CD14-positive monocyte (primary cell): Measurements from ENCODE around the gene INPP5A. TPM values are rescaled to one million over a fixed set of nuclear protein-coding genes. Genes with fewer than 3 reads are reported as not detected.

Source experiments
- DNase-seq, 3 donors: peaks; one replicate each; pipeline ENCODE4 v3.0.0-alpha.2; 2011 to 2022
- H2AFZ ChIP-seq: 2 replicates; pipeline ENCODE4 v1.6.0; 2012; ENCODE audit warnings: mild to moderate bottlenecking, low read depth, low read length, inconsistent platforms; ENCODE audit not compliant: insufficient read depth, poor library complexity, severe bottlenecking
- H3K27ac ChIP-seq, 2 donors: 1 replicate in 1 of 2; 2 replicates in 1 of 2; pipeline ENCODE4 v1.5.1; 2012 to 2013; ENCODE audit warnings: low read length in 2 of 2, control low read depth in 1 of 2, inconsistent platforms in 1 of 2, low read depth in 1 of 2, mild to moderate bottlenecking in 1 of 2
- H3K27me3 ChIP-seq, 2 donors: one replicate each; pipeline versions ENCODE4 v1.6.0 to v1.6.1; 2011 to 2013; ENCODE audit warnings: low read length in 2 of 2; ENCODE audit not compliant: control insufficient read depth in 2 of 2, insufficient read depth in 2 of 2
- H3K36me3 ChIP-seq, 2 donors: replicated peaks in 1 of 2; 1 replicate in 1 of 2; 2 replicates in 1 of 2; pipeline versions ENCODE4 v1.5.1 to v1.6.1; 2012 to 2013; ENCODE audit warnings: low read length in 2 of 2, control low read depth in 1 of 2, inconsistent platforms in 1 of 2, mild to moderate bottlenecking in 1 of 2; ENCODE audit not compliant: insufficient read depth in 2 of 2, control insufficient read depth in 1 of 2
- H3K4me1 ChIP-seq, 2 donors: 1 replicate in 1 of 2; 2 replicates in 1 of 2; pipeline versions ENCODE4 v1.5.1 to v1.6.1; 2012 to 2013; ENCODE audit warnings: low read length in 2 of 2, control low read depth in 1 of 2, inconsistent platforms in 1 of 2, mild to moderate bottlenecking in 1 of 2, moderate library complexity in 1 of 2; ENCODE audit not compliant: insufficient read depth in 2 of 2, control insufficient read depth in 1 of 2
- H3K4me2 ChIP-seq: replicated peaks from 2 replicates; pipeline ENCODE3; 2012; ENCODE audit warnings: low read length, moderate library complexity, mild to moderate bottlenecking; ENCODE audit not compliant: poor library complexity, severe bottlenecking; ENCODE audit errors: extremely low read depth
- H3K4me3 ChIP-seq, 3 experiments: fragments of 200-600 bp in 1 of 3; sonication (generic) in 1 of 3; replicated peaks in 1 of 3; 1 replicate in 2 of 3; 2 replicates in 1 of 3; pipeline ENCODE4 v1.5.1; 2011 to 2013; ENCODE audit warnings: low read length in 3 of 3, mild to moderate bottlenecking in 3 of 3, control low read depth in 2 of 3, low read depth in 2 of 3, inconsistent platforms in 1 of 3, moderate library complexity in 1 of 3
- H3K79me2 ChIP-seq: 2 replicates; pipeline ENCODE4 v1.6.0; 2012; ENCODE audit warnings: mild to moderate bottlenecking, control low read depth, inconsistent platforms, low read length, moderate library complexity; ENCODE audit not compliant: insufficient read depth
- H3K9ac ChIP-seq: 2 replicates; pipeline ENCODE4 v1.6.0; 2017; ENCODE audit warnings: low read length, mild to moderate bottlenecking; ENCODE audit not compliant: insufficient read depth, poor library complexity, severe bottlenecking
- H3K9me3 ChIP-seq, 2 donors: replicated peaks in 1 of 2; 1 replicate in 1 of 2; 2 replicates in 1 of 2; pipeline versions ENCODE4 v1.5.1 to v1.6.1; 2012 to 2013; ENCODE audit warnings: low read length in 2 of 2, control low read depth in 1 of 2; ENCODE audit not compliant: control insufficient read depth in 1 of 2, insufficient read depth in 1 of 2
- H4K20me1 ChIP-seq: 2 replicates; pipeline ENCODE4 v1.6.0; 2012; ENCODE audit warnings: mild to moderate bottlenecking, low read length, control low read depth, moderate library complexity; ENCODE audit not compliant: insufficient read depth
- H3K27ac Mint-ChIP-seq, 7 donors: one replicate each; pipeline ENCODE4 v1.8.0; 2020; ENCODE audit warnings: mild to moderate bottlenecking in 7 of 7, mixed read lengths in 7 of 7, moderate library complexity in 6 of 7, inconsistent platforms in 2 of 7
- H3K27me3 Mint-ChIP-seq, 3 donors: one replicate each; pipeline ENCODE4 v1.8.0; 2021 to 2022; ENCODE audit warnings: low read depth in 3 of 3, mild to moderate bottlenecking in 3 of 3, mixed read lengths in 3 of 3, moderate library complexity in 3 of 3, inconsistent platforms in 1 of 3
- H3K36me3 Mint-ChIP-seq, 2 donors: one replicate each; pipeline ENCODE4 v1.8.0; 2020; ENCODE audit warnings: mixed read lengths in 2 of 2, inconsistent platforms in 1 of 2, mild to moderate bottlenecking in 1 of 2
- H3K4me1 Mint-ChIP-seq: one replicate; pipeline ENCODE4 v1.8.0; 2020; ENCODE audit warnings: mild to moderate bottlenecking, mixed read lengths
- H3K4me3 Mint-ChIP-seq, 2 donors: one replicate each; pipeline ENCODE4 v1.8.0; 2020; ENCODE audit warnings: mild to moderate bottlenecking in 2 of 2, mixed read lengths in 2 of 2, moderate library complexity in 1 of 2
- H3K9me3 Mint-ChIP-seq, 7 donors: one replicate each; pipeline ENCODE4 v1.8.0; 2020 to 2022; ENCODE audit warnings: mixed read lengths in 7 of 7, mild to moderate bottlenecking in 6 of 7, moderate library complexity in 6 of 7, inconsistent platforms in 2 of 7
- WGBS: methylation state at CpG from one replicate; pipeline ENCODE4 v1.1.5; 2013; ENCODE audit warnings: missing lambda C conversion rate; ENCODE audit not compliant: insufficient coverage; 5-methylcytosine and 5-hydroxymethylcytosine counted together
- intact Hi-C, 2 donors: fragments of 100-400 bp; cut with micrococcal nuclease; formaldehyde crosslinking; loops; one replicate each; pipeline versions ENCODE4 v1.15.0 to v1.15.1; 2023
- polyA plus RNA-seq, 3 donors: library from polyadenylated mRNA; depleted of rRNA in 1 of 3; unstranded in 2 of 3; stranded (reverse) in 1 of 3; fragments of 300-500 nt in 2 of 3; fragments of >200 nt in 1 of 3; fragmentation: Illumina TruSeq in 2 of 3; gene quantifications; 1 replicate in 2 of 3; 2 replicates in 1 of 3; pipeline ENCODE4 v1.2.3, GENCODE V29; 2012 to 2021
- TF ChIP-seq, protein P1 (sequence below): fragments of 200-600 bp; IDR thresholded peaks from one replicate; pipeline ENCODE4 v1.8.0; 2022; ENCODE audit warnings: antibody characterized with exemption, mild to moderate bottlenecking

The INPP5A gene
- polyA plus RNA-seq, 3 donors: 0.87 to 17.2 (median 2.9) TPM

DNA sequence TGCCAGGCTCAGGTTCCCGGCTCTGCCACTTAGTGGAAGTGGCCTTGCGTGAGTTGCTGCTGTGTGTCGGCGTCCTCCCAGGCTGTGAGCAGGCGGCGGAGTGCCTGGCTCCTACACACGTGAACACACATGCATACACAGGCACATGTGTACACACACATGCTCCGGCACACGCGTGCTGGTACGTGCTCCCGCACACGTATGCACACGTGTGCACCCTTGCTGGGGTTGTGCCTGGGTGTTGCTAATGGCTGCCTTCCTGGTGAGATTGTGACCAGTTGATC is 107.6 kb downstream of the INPP5A start:
- no peaks in the 10 kb centered on the region for H3K27me3 ChIP-seq
- TF ChIP-seq, protein P1, sequence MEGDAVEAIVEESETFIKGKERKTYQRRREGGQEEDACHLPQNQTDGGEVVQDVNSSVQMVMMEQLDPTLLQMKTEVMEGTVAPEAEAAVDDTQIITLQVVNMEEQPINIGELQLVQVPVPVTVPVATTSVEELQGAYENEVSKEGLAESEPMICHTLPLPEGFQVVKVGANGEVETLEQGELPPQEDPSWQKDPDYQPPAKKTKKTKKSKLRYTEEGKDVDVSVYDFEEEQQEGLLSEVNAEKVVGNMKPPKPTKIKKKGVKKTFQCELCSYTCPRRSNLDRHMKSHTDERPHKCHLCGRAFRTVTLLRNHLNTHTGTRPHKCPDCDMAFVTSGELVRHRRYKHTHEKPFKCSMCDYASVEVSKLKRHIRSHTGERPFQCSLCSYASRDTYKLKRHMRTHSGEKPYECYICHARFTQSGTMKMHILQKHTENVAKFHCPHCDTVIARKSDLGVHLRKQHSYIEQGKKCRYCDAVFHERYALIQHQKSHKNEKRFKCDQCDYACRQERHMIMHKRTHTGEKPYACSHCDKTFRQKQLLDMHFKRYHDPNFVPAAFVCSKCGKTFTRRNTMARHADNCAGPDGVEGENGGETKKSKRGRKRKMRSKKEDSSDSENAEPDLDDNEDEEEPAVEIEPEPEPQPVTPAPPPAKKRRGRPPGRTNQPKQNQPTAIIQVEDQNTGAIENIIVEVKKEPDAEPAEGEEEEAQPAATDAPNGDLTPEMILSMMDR: no peak
- DNase-seq: no peak
- no peak overlapping the region for H3K27ac ChIP-seq
- no peaks in the 10 kb centered on the region for H3K4me1 ChIP-seq
- peaks cover 75% of the 10 kb centered on the region for H4K20me1 ChIP-seq
- intact Hi-C loops: no loop called here
- no peak overlapping the region for H3K9ac ChIP-seq
- no peaks in the 10 kb centered on the region for H3K9me3 ChIP-seq
- Mint-ChIP-seq H3K4me3 (no peak overlapping the region), H3K4me1 (no peaks in the 10 kb centered on the region), H3K27ac (no peak overlapping the region), H3K9me3 (no peaks in the 10 kb centered on the region), H3K27me3 (peaks cover 0 to 1% (median 0%) of the 10 kb centered on the region in 3 donors), H3K36me3 (peaks cover 33 to 59% of the 10 kb centered on the region in 2 donors)
- peaks cover 44% of the 10 kb centered on the region for H3K79me2 ChIP-seq
- WGBS: 97% methylated on average over 9 of the region's 14 CpGs
- H3K4me2 ChIP-seq: no peak overlapping the region
- peaks cover 17 to 40% of the 10 kb centered on the region in 2 donors for H3K36me3 ChIP-seq
- no peak overlapping the region for H3K4me3 ChIP-seq
- H2AFZ ChIP-seq: no peak overlapping the region

DNA sequence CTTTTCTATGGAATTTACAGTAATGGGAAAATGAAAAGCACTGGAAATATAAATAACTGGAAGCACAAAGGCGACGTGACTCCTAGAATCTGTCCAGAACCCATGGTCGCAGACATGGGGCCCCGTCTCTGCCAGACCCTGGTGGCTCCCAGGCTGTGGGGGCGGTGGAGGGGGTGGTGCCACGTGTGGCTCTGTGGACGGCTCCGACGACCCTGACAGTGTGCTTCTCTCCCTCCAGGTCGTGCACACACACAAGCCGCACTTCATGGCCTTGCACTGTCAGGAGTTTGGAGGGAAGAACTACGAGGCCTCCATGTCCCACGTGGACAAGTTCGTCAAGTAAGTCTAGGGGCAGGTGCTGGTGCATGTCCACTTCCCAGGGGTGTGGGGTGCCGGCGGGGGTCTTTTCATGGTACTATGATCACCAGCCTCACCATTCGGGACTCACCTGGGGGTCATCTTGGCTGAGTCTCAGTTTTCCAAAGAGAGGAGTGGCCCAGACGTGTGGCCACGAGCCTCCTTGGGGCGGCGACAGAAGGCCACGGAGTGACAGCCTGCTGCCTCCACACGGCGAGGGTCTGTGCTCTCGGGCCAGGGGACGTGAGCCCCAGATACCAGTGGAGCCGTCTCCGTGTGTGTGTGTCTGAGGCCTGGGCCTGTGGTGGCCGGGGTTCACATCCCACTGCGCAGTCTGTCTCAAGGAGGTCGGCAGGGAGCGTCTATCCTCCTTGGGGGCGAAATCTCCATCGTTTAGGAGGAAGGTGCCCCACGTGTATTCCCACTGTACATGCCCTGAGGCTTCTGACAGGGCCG is 108.2 kb downstream of the INPP5A start:
- no peaks in the 10 kb centered on the region for H3K4me1 ChIP-seq
- DNase-seq: no peak
- peaks cover 38% of the 10 kb centered on the region for H3K79me2 ChIP-seq
- peaks cover 68% of the 10 kb centered on the region for H4K20me1 ChIP-seq
- H3K9ac ChIP-seq: no peak overlapping the region
- H3K4me1 Mint-ChIP-seq: no peaks in the 10 kb centered on the region
- no peaks in the 10 kb centered on the region for H3K9me3 ChIP-seq
- H3K36me3 Mint-ChIP-seq: peaks cover 39 to 61% of the 10 kb centered on the region in 2 donors
- no peaks in the 10 kb centered on the region for H3K27me3 ChIP-seq
- no peak overlapping the region for H3K27ac ChIP-seq
- no peaks in the 10 kb centered on the region for H3K9me3 Mint-ChIP-seq
- peaks cover 0 to 4% (median 0%) of the 10 kb centered on the region in 3 donors for H3K27me3 Mint-ChIP-seq
- no peak overlapping the region for H3K4me3 Mint-ChIP-seq
- WGBS: 97% methylated on average over 35 of the region's 36 CpGs
- H3K27ac Mint-ChIP-seq: peak overlapping the region in 1 of 7 donors; percentile 22
- peaks cover 23 to 46% of the 10 kb centered on the region in 2 donors for H3K36me3 ChIP-seq
- no peak overlapping the region for H3K4me2 ChIP-seq
- TF ChIP-seq, protein P1: no peak
- intact Hi-C loops: no loop called here
- H3K4me3 ChIP-seq: no peak overlapping the region
- H2AFZ ChIP-seq: no peak overlapping the region
